Measurements from ENCODE around the gene FHIT. TPM values are rescaled to one million over a fixed set of nuclear protein-coding genes. Genes with fewer than 3 reads are reported as not detected.

FHIT gene
- total and polyA plus RNA-seq, 5 experiments from 2014 or later: 11.7 to 32.3 (median 15.5) TPM

GRCh38 chr3:61155701-61156292, 95.5 kb downstream of the FHIT start:
- Mint-ChIP-seq H3K27me3 (no peaks in the 10 kb centered on the region), H3K4me1 (peaks cover 2 to 11% (median 5%) of the 10 kb centered on the region in 4 donors), H3K4me3 (no peak overlapping the region), H3K9me3 (peaks cover 0 to 3% (median 0%) of the 10 kb centered on the region in 9 donors), H3K27ac (no peak overlapping the region), H3K36me3 (no peaks in the 10 kb centered on the region)
- POLR2A ChIA-PET: no interaction called here
- no peak for ATAC-seq
- no peak for DNase-seq

- H3K27me3 Mint-ChIP-seq: no peaks in the 10 kb centered on the region
- no peak overlapping the region for H3K27ac Mint-ChIP-seq
- H3K36me3 Mint-ChIP-seq: peaks cover 0 to 5% (median 0%) of the 10 kb centered on the region in 3 donors
- H3K4me1 Mint-ChIP-seq: peaks cover 2 to 11% (median 5%) of the 10 kb centered on the region in 4 donors
- ATAC-seq: no peak
- H3K4me3 Mint-ChIP-seq: no peak overlapping the region
- DNase-seq: no peak
- H3K9me3 Mint-ChIP-seq: peaks cover 0 to 5% (median 0%) of the 10 kb centered on the region in 9 donors
- POLR2A ChIA-PET: no interaction called here
These were observed 96.6 kb downstream of the FHIT start for GRCh38 chr3:61154457-61155198.

GRCh38 chr3:61152071-61152470, 99.2 kb downstream of the FHIT start:
- Mint-ChIP-seq H3K27me3 (no peaks in the 10 kb centered on the region), H3K9me3 (peaks cover 0 to 5% (median 0%) of the 10 kb centered on the region in 9 donors), H3K4me3 (no peak overlapping the region), H3K36me3 (peaks cover 0 to 5% (median 0%) of the 10 kb centered on the region in 3 donors), H3K27ac (no peak overlapping the region), H3K4me1 (peaks cover 0 to 9% (median 1%) of the 10 kb centered on the region in 4 donors)
- POLR2A ChIA-PET: no interaction called here
- DNase-seq: no peak
- ATAC-seq: no peak

GRCh38 chr3:61149236-61149635, 102.0 kb downstream of the FHIT start:
- no peak overlapping the region for H3K4me3 Mint-ChIP-seq
- ATAC-seq (no peak), DNase-seq (no peak)
- H3K27me3 Mint-ChIP-seq: no peaks in the 10 kb centered on the region
- POLR2A ChIA-PET: no interaction called here
- peaks cover 0 to 5% (median 0%) of the 10 kb centered on the region in 3 donors for H3K36me3 Mint-ChIP-seq
- peaks cover 0 to 9% (median 2%) of the 10 kb centered on the region in 9 donors for H3K9me3 Mint-ChIP-seq
- no peak overlapping the region for H3K27ac Mint-ChIP-seq
- H3K4me1 Mint-ChIP-seq: peaks cover 0 to 9% (median 1%) of the 10 kb centered on the region in 4 donors

GRCh38 chr3:61146010-61146890, 105.0 kb downstream of the FHIT start:
- Mint-ChIP-seq H3K4me1 (no peaks in the 10 kb centered on the region), H3K27ac (peak overlapping the region in 1 of 10 donors; percentile 8), H3K9me3 (peaks cover 0 to 10% (median 2%) of the 10 kb centered on the region in 9 donors), H3K36me3 (peaks cover 0 to 7% (median 0%) of the 10 kb centered on the region in 3 donors), H3K27me3 (no peaks in the 10 kb centered on the region), H3K4me3 (no peak overlapping the region)
- POLR2A ChIA-PET: no interaction called here
- ATAC-seq (no peak), DNase-seq (no peak)

GRCh38 chr3:61141697-61142096, 109.6 kb downstream of the FHIT start:
- POLR2A ChIA-PET: no interaction called here
- Mint-ChIP-seq H3K4me1 (no peaks in the 10 kb centered on the region), H3K36me3 (peaks cover 0 to 4% (median 0%) of the 10 kb centered on the region in 3 donors), H3K27ac (no peak overlapping the region), H3K9me3 (peaks cover 0 to 10% (median 2%) of the 10 kb centered on the region in 9 donors), H3K27me3 (no peaks in the 10 kb centered on the region), H3K4me3 (no peak overlapping the region)
- DNase-seq: no peak
- ATAC-seq: no peak

GRCh38 chr3:61141227-61141626, 110.0 kb downstream of the FHIT start:
- no peaks in the 10 kb centered on the region for H3K4me1 Mint-ChIP-seq
- no peak overlapping the region for H3K4me3 Mint-ChIP-seq
- H3K27ac Mint-ChIP-seq: no peak overlapping the region
- no peak for DNase-seq
- no peaks in the 10 kb centered on the region for H3K27me3 Mint-ChIP-seq
- ATAC-seq: no peak
- POLR2A ChIA-PET: no interaction called here
- H3K9me3 Mint-ChIP-seq: peaks cover 0 to 10% (median 2%) of the 10 kb centered on the region in 9 donors
- H3K36me3 Mint-ChIP-seq: peaks cover 0 to 4% (median 0%) of the 10 kb centered on the region in 3 donors

GRCh38 chr3:61139686-61140085, 111.6 kb downstream of the FHIT start:
- Mint-ChIP-seq H3K27ac (no peak overlapping the region), H3K4me3 (no peak overlapping the region), H3K4me1 (no peaks in the 10 kb centered on the region), H3K9me3 (peaks cover 0 to 7% (median 0%) of the 10 kb centered on the region in 9 donors), H3K36me3 (peaks cover 0 to 4% (median 0%) of the 10 kb centered on the region in 3 donors), H3K27me3 (no peaks in the 10 kb centered on the region)
- ATAC-seq (no peak), DNase-seq (no peak)
- POLR2A ChIA-PET: no interaction called here

- H3K27ac Mint-ChIP-seq: no peak overlapping the region
- ATAC-seq (no peak), DNase-seq (no peak)
- no peak overlapping the region for H3K4me3 Mint-ChIP-seq
- no peaks in the 10 kb centered on the region for H3K27me3 Mint-ChIP-seq
- POLR2A ChIA-PET: no interaction called here
- H3K36me3 Mint-ChIP-seq: peaks cover 0 to 4% (median 0%) of the 10 kb centered on the region in 3 donors
- no peaks in the 10 kb centered on the region for H3K4me1 Mint-ChIP-seq
- H3K9me3 Mint-ChIP-seq: no peaks in the 10 kb centered on the region
These were observed 112.9 kb downstream of the FHIT start for GRCh38 chr3:61138401-61138800.

GRCh38 chr3:61136191-61136590, 115.1 kb downstream of the FHIT start:
- peaks cover 0 to 2% (median 0%) of the 10 kb centered on the region in 3 donors for H3K36me3 Mint-ChIP-seq
- no peaks in the 10 kb centered on the region for H3K4me1 Mint-ChIP-seq
- ATAC-seq (no peak), DNase-seq (no peak)
- H3K9me3 Mint-ChIP-seq: no peaks in the 10 kb centered on the region
- H3K27ac Mint-ChIP-seq: no peak overlapping the region
- POLR2A ChIA-PET: no interaction called here
- H3K27me3 Mint-ChIP-seq: no peaks in the 10 kb centered on the region
- no peak overlapping the region for H3K4me3 Mint-ChIP-seq

GRCh38 chr3:61134532-61134931, 116.7 kb downstream of the FHIT start:
- H3K27me3 Mint-ChIP-seq: no peaks in the 10 kb centered on the region
- no peaks in the 10 kb centered on the region for H3K36me3 Mint-ChIP-seq
- ATAC-seq: no peak
- no peaks in the 10 kb centered on the region for H3K4me1 Mint-ChIP-seq
- no peaks in the 10 kb centered on the region for H3K9me3 Mint-ChIP-seq
- H3K4me3 Mint-ChIP-seq: no peak overlapping the region
- no peak for DNase-seq
- no peak overlapping the region for H3K27ac Mint-ChIP-seq
- POLR2A ChIA-PET: no interaction called here

- ATAC-seq (no peak), DNase-seq (no peak)
- Mint-ChIP-seq H3K27ac (no peak overlapping the region), H3K36me3 (peaks cover 0 to 6% (median 3%) of the 10 kb centered on the region in 3 donors), H3K4me1 (no peaks in the 10 kb centered on the region), H3K27me3 (no peaks in the 10 kb centered on the region), H3K4me3 (no peak overlapping the region), H3K9me3 (peaks cover 0 to 3% (median 0%) of the 10 kb centered on the region in 9 donors)
- POLR2A ChIA-PET: no interaction called here
These were observed 119.2 kb downstream of the FHIT start for GRCh38 chr3:61132062-61132461.

- Mint-ChIP-seq H3K27ac (no peak overlapping the region), H3K9me3 (peaks cover 0 to 31% (median 22%) of the 10 kb centered on the region in 9 donors), H3K36me3 (peaks cover 2 to 24% (median 17%) of the 10 kb centered on the region in 3 donors), H3K4me3 (no peak overlapping the region), H3K27me3 (no peaks in the 10 kb centered on the region), H3K4me1 (peaks cover 0 to 4% (median 0%) of the 10 kb centered on the region in 4 donors)
- ATAC-seq (no peak), DNase-seq (no peak)
- POLR2A ChIA-PET: no interaction called here
These were observed 132.4 kb downstream of the FHIT start for GRCh38 chr3:61118830-61119229.

Measured in naive thymus-derived CD8-positive, alpha-beta T cell (primary cell).